Activated gamma-delta T cell (primary cell): Measurements from ENCODE around the gene GPC1.
"Not testable (repeated sequence)": the region's sequence is repeated elsewhere in the genome, so short reads cannot be mapped to it uniquely, and the experiment has no call there.

Experiments
- DNase-seq: peaks from one replicate; lab custom pipeline; 2025; lab: John Stamatoyannopoulos, UW
- total RNA-seq, 2 donors: gene quantifications; one replicate each; lab custom pipeline; 2026; lab: John Stamatoyannopoulos, UW

Gene GPC1, protein sequence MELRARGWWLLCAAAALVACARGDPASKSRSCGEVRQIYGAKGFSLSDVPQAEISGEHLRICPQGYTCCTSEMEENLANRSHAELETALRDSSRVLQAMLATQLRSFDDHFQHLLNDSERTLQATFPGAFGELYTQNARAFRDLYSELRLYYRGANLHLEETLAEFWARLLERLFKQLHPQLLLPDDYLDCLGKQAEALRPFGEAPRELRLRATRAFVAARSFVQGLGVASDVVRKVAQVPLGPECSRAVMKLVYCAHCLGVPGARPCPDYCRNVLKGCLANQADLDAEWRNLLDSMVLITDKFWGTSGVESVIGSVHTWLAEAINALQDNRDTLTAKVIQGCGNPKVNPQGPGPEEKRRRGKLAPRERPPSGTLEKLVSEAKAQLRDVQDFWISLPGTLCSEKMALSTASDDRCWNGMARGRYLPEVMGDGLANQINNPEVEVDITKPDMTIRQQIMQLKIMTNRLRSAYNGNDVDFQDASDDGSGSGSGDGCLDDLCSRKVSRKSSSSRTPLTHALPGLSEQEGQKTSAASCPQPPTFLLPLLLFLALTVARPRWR
- 4.1 to 5.1 reads per million in 2 donors for total RNA-seq

DNA sequence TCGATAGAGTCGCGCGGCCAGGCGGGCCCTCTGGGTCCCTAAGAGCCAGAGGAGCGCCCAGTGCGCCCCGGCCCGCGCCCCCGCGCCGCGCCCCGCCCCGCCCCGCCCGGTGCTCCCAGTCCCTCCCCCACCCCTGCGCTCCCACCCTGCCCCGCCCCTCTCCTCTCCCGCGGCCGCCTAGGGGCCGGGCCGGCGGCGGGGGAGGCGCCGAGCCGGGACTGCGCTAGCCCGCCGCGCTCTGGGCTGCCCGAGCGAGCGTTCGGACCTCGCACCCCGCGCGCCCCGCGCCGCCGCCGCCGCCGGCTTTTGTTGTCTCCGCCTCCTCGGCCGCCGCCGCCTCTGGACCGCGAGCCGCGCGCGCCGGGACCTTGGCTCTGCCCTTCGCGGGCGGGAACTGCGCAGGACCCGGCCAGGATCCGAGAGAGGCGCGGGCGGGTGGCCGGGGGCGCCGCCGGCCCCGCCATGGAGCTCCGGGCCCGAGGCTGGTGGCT is at the start of gene GPC1:
Gene GPC1, plus strand, starts transcription at position 207 of the 491 bp plus-strand sequence. Its CDS starts 256 bp downstream, at position 463.
- no peak for DNase-seq

DNA sequence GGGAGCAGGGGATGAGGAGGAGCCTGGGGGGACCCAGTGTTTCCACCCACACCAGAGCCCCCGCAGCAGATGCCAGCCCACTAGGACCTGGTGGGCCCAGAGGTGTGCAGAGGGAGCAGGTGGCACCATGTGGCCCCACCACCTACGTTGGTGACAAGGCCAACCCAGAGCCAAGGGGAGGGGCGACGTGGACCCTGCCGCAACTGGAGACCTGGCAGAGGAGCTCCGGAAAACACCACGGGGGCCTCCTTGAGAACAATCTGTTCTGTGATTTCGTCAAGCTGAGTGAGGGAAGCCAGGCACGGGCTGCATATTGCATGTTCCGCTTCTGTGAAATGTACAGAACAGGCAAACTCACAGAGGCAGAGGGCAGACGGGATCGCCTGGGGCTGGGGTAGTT is 49.1 kb upstream of the GPC1 start:
- DNase-seq = no peak

GRCh38 chr2:240386743-240387142 is 48.7 kb upstream of the GPC1 start:
- DNase-seq = not testable (repeated sequence)

GRCh38 chr2:240387325-240387668 is 48.2 kb upstream of the GPC1 start:
- no peak for DNase-seq

- no peak for DNase-seq
Observed at GRCh38 chr2:240387669-240388358, 47.6 kb upstream of the GPC1 start.

DNA sequence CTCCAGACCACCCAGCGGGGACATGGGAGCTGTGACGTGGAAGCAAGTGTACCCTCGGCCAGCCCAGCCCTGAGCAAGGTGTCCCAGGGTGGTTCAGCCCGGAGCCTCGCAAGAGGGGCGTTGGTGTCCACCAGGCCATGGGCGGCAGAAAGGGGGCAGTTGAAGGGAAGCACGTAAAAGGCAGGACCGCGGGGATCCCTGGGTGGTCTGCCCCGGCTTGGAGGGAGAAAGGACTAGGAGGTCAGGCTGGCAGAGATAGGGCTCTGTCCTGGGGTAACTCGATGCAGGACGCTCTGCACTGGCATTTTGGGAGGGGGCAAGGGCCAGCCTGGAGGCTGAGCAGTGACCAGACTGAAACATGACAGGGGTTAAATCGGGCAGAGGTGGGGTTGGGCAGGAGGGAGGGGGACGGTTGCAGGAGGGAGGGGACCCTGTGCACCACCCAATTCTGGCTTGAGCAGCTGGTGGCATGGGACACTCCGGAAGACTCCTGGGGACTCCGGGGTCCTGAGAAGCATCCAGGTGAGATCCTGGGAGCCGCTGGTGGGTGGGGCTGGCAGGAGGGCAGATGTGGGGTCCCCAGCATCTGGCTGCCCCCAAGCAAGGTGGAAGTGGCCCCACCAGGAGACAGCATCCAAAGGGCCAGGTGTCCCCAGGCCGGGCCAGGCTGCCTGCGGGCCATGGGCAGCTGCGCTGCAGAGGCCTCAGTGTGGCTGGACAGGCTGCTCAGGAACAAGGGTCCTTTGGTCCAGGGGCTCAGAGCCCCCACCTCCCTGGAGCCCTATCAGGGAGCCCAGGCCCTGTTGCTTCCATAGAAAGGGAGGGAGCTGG is 46.8 kb upstream of the GPC1 start:
- no peak for DNase-seq

- no peak for DNase-seq
Observed at GRCh38 chr2:240389302-240389805, 46.1 kb upstream of the GPC1 start.

- DNase-seq = no peak
Observed at GRCh38 chr2:240390091-240391073, 45.1 kb upstream of the GPC1 start.

- no peak for DNase-seq
Observed at GRCh38 chr2:240391111-240392051, 44.1 kb upstream of the GPC1 start.

DNA sequence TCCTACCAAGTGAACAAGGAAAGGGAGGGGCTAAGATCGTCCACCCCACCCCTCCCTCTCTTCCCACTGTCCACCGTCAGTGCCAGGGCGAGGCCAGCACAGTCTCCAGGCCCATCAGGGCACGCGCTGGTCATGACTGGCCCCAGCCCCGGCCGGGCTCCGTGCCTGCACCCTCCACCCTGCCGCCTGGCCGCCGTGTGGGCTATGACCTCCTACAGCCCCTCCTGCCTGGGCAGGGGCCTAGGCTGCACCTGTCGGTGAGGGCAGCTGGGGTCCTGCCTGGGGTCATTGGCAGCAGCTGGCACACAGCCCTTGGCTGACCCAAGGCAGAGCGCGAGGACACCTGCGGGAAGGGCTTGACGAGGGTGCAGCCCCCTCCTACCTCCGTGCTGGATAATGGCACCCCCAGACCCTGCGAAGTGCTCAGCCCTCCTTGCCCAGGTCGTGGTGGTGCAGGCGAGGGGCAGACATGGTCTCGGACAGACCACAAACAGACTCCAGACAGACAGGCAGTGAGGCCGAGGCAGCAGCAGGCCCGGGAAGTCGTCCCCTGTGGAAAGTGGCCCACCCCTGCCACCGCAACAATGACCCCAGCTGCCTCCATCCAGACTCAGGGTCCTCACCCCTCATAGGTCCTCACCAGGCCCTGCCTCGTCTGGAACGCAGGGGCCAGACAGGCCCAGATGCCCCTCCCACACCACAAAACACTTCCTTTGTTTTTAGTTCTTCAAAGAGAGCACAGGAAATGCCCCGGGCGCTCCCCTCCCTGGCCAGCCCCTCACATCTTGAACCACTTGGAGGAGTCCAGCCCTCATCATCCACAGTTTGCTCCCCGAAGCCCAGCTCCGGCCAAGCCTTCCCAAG is 43.1 kb upstream of the GPC1 start:
- DNase-seq = no peak

GRCh38 chr2:240392948-240393830 is 42.3 kb upstream of the GPC1 start:
- no peak for DNase-seq

DNA sequence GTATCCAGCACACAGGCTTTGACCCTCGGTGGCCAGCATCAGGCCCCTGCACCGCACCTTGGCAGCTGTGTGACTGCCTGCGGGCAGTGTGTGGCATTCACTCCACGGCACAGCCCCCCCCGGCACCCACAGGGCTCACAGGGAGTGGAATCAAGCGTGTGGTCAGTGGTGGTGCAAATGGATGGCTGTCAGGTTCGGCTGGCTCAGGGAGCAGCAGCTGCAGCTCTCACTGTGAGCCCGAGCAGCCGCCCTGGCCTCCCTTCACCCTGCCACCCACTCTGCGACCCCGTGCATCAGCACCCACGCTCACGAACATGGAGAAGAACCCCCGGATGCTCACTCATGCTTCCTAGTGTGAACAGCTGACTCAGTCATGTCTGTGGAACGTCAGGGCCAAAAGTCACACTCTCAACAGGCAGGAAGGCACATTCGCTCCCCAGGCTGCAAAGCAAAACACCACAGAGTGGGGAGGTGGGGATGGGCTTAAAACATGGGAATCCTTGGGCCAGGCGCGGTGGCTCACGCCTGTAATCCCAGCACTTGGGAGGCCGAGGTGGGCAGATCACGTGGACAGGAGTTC is 41.5 kb upstream of the GPC1 start:
- no peak for DNase-seq

- DNase-seq = no peak
Observed at GRCh38 chr2:240394549-240394948, 40.9 kb upstream of the GPC1 start.

GRCh38 chr2:240395448-240395847 is 40.0 kb upstream of the GPC1 start:
- no peak for DNase-seq

DNA sequence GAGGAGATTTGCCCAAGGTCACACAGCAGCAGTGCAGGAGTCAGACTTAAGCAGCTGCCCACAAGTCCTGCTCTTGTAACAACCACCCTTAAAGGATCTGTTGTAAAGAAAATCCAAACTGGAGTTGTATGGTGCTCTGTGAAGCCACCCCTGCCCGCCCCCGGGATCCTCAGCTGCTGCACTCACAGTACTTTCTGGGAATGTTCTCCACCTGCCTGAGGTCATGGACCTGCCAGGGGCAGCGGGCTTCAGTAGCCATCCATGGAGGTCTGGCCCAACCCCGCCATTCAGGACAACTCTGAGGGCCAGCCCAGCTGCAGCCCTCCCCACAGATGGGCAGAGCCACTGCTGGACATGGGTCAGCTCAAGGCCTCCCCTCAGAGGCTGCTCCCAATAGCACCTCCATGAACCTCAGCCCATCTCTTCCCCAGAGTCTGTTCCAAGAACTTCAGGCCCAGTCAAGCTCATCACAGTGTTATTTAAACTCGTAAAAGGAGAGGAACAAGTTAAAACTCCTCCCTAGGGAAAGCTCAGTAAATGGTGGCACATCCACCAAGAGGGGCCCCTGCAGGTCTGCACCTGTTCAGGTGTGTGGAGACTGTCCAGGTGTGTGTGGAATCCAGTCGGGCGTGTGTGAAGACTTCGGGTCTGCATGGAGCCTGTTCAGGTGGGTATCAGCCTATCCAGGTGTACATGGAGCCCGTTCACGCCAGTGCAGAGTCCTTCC is 39.4 kb upstream of the GPC1 start:
- DNase-seq = no peak
